Measurements from ENCODE around the gene CASP8. TPM values are rescaled to one million over a fixed set of nuclear protein-coding genes. Genes with fewer than 3 reads are reported as not detected.

Gene CASP8
- total RNA-seq, 1 experiment from 2014 or later: 55.9 TPM

DNA sequence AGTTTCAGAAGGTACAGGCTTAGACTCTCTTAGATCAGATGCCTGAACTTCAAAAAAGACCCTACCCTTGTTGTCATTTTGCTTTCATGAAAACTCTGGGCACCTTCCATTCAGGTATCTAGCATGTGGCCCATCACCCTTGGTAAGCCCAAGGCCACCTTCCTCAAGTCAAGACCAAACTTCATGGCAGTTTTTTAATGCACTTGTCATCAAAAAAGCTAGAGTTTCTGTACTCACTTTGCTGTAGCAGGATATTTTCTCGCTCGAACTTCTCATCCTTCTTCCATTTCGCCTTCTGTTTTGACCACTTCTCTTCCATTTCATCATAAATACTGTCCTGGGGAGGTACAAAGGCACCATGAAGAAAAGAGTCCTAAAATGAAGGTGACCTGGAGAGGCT, 48.6 kb downstream of the CASP8 start:
- in situ Hi-C loops (cut with HindIII; ENCODE audit: low sequenced_read_pairs): no loop called here
- DNase-seq (ENCODE audit: low spot score): no peak

DNA sequence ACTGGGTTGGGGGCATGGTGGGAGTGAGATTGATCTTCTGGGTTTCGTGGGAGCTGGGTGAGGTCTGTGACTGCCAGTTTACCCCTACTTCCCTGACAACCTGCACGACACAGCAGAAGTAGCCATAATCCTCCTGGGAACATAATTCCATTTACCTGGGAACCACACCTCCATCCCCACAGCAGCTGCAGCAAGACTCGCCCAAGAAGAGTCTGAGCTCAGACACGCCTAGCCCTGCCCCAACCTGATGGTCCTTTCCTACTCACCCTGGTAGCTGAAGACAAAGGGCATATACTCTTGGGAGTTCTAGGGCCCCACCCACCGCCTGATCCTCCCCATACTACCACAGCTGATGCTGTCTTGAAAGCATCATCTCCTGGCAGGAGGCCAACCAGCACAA, 53.0 kb downstream of the CASP8 start:
- in situ Hi-C loops (cut with HindIII; ENCODE audit: low sequenced_read_pairs): no loop called here

DNA sequence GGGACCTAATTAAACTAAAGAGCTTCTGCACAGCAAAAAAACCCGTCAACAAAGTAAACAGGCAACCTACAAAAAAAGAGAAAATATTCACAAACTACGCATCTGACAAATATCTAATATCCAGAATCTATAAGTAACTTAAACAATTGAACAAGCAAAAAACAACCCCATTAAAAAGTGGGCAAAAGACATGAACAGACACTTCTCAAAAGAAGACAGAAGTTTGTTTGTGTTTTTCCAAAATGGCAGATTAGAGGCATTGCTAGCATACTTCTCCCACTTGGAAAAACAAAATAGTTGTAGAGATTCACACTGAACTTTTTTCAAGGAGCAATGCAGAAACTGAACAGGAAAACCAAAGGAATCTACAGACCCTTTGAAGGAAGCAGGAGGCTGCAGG, 59.2 kb downstream of the CASP8 start:
- in situ Hi-C loops (cut with HindIII; ENCODE audit: low sequenced_read_pairs): no loop called here
- DNase-seq (ENCODE audit: low spot score): no peak

More for the DNA sequence above, 53.0 kb downstream of the CASP8 start:
- DNase-seq (ENCODE audit: low spot score): no peak

DNA sequence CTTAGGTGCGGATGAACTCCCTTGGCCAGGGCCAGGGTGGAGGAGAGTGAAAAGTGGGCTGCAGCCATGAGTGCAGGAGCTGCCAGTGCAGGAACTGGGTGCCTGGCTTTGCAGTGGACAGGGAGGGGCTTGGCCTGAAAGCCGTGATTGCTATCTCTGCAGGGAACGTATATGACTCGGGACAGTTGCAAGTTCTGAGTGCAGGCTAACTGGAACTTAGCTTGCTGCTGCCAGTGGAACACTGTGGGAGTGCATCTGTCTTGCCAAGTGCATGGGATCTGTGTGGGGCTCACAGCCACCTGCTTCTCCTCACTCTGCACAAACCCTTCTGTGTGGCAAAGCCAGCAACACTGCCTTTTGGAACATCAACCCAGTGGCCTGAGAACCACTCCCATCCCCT, 59.9 kb downstream of the CASP8 start:
- no peak for DNase-seq (ENCODE audit: low spot score)
- in situ Hi-C loops (cut with HindIII; ENCODE audit: low sequenced_read_pairs): no loop called here

DNA sequence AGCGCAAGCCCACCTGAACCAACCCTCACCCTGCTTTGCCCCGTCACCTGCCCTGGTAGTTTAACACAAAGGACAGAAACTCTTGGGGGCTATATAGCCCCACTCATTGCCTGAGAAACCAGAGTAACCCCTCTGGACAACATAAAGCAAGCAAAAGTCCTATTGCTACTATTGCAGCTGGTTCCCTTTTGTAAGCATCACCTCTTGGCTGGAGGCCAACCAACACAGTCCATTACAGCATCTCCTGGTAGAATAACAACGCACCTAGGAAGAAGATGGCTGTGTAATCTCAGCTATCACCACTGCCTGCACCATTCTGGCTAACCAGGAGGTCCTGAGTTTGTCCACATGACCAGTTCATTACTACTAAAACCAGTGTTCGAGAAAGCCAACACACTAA, 60.4 kb downstream of the CASP8 start:
- in situ Hi-C loops (cut with HindIII; ENCODE audit: low sequenced_read_pairs): no loop called here
- DNase-seq (ENCODE audit: low spot score): no peak

DNA sequence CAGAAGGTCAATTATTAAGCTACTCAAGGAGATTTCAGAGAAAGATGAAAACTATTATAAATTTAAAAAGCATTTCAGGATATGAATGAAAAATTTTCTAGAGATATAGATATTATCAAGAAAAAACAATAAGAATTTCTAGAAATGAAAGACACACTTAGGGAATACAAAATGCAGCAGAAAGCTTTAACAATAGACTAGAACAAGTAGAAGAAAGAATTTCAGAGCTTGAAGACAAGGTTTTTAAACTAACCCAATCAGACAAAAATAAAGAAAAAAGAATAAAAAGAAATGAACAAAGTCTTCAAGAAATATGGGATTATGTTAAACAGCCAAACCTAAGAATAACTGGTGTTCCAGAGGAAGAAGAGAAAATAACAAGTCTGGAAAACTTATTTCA, 62.4 kb downstream of the CASP8 start:
- in situ Hi-C loops (cut with HindIII; ENCODE audit: low sequenced_read_pairs): no loop called here
- DNase-seq (ENCODE audit: low spot score): no peak

DNA sequence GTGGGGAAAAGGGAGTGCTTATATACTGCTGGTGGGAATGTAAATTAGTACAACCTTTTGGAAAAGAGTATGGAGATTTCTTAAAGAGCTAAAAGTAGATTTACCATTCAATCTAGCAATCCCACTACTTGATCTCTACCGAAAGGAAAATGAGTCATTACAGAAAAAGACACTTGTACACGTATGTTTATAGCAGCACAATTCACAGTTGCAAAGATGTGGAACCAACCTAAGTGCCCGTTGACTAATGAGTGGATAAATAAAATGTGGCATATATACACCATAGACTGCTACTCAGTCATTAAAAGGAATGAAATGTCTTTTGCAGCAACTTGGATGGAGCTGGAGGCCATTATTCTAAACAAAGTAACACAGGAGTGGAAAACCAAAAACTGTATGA, 67.3 kb downstream of the CASP8 start:
- no peak for DNase-seq (ENCODE audit: low spot score)

DNA sequence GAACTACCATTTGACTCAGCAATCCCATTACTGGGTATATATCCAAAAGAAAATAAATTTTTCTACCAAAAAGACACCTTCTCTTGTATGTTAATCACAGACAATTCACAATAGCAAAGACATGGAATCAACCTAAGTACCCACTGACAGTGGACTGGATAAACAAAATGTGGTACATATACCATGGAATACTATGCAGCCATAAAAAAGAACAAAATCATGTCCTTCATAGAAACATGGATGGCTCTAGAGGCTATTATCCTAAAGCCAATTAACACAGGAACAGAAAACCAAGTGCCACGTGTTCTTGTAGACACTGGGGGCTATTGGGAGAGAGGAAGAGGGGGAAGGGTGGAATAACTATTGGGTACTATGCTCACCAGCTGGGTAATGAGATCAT, 69.1 kb downstream of the CASP8 start:
- in situ Hi-C loops (cut with HindIII; ENCODE audit: low sequenced_read_pairs): no loop called here
- DNase-seq (ENCODE audit: low spot score): no peak

More for the DNA sequence above, 67.3 kb downstream of the CASP8 start:
- in situ Hi-C loops (cut with HindIII; ENCODE audit: low sequenced_read_pairs): no loop called here

Other genes with a start within 250 kb of the CASP8 start
- 0.49 and 3.2 TPM in 2 replicates for gene HYCC2, start 188.9 kb upstream of the CASP8 start, total RNA-seq (2014; rRNA removed; shearing (Covaris generic))
- gene NDUFB3, start 188.5 kb upstream of the CASP8 start, total RNA-seq (2014; rRNA removed; shearing (Covaris generic)): 78.6 and 93.5 TPM in 2 replicates
- 17.9 and 24.1 TPM in 2 replicates for gene CFLAR, start 144.4 kb upstream of the CASP8 start, total RNA-seq (2014; rRNA removed; shearing (Covaris generic))
- 2.8 and 3.2 TPM in 2 replicates for gene CASP10, start 77.4 kb upstream of the CASP8 start, total RNA-seq (2014; rRNA removed; shearing (Covaris generic))
- 0.24 and 1.5 TPM in 2 replicates for gene FLACC1, start 96.8 kb downstream of the CASP8 start, total RNA-seq (2014; rRNA removed; shearing (Covaris generic))
- gene TRAK2, start 190.9 kb downstream of the CASP8 start, total RNA-seq (2014; rRNA removed; shearing (Covaris generic)): 12.5 and 16.7 TPM in 2 replicates
- gene STRADB, start 191.2 kb downstream of the CASP8 start, total RNA-seq (2014; rRNA removed; shearing (Covaris generic)): 276 and 285 TPM in 2 replicates